Glutamatergic neuron (in vitro differentiated cells): Measurements from ENCODE around the gene SH3BP4. TPM values are rescaled to one million over a fixed set of nuclear protein-coding genes. Genes with fewer than 3 reads are reported as not detected.

ENCODE experiments used
- DNase-seq: peaks from one replicate; pipeline ENCODE4 v3.0.0; 2022
- H3K27ac Mint-ChIP-seq: one replicate; pipeline ENCODE4 v1.8.0; 2020; ENCODE audit warnings: mild to moderate bottlenecking, mixed read lengths, inconsistent platforms; ENCODE audit not compliant: unreplicated experiment
- H3K27me3 Mint-ChIP-seq: one replicate; pipeline ENCODE4 v1.8.0; 2020; ENCODE audit warnings: mild to moderate bottlenecking, moderate library complexity, mixed read lengths, inconsistent platforms; ENCODE audit not compliant: unreplicated experiment
- H3K36me3 Mint-ChIP-seq: one replicate; pipeline ENCODE4 v1.8.0; 2020; ENCODE audit warnings: mild to moderate bottlenecking, mixed read lengths, inconsistent platforms; ENCODE audit not compliant: unreplicated experiment
- H3K4me1 Mint-ChIP-seq: one replicate; pipeline ENCODE4 v1.8.0; 2020; ENCODE audit warnings: mild to moderate bottlenecking, low read depth, mixed read lengths, inconsistent platforms; ENCODE audit not compliant: unreplicated experiment
- H3K4me3 Mint-ChIP-seq: one replicate; pipeline ENCODE4 v1.8.0; 2020; ENCODE audit warnings: mild to moderate bottlenecking, mixed read lengths, inconsistent platforms; ENCODE audit not compliant: unreplicated experiment
- H3K9me3 Mint-ChIP-seq: one replicate; pipeline ENCODE4 v1.8.0; 2020; ENCODE audit warnings: mild to moderate bottlenecking, moderate library complexity, mixed read lengths, inconsistent platforms; ENCODE audit not compliant: unreplicated experiment
- total RNA-seq: library from RNA; stranded (reverse); fragmentation: NEBNext Ultra II Directional; extraction: Animal tissue kit (Norgen Biotek cat#: 25700); gene quantifications from one replicate; pipeline ENCODE4 v1.2.1, GENCODE V29; 2021; ENCODE audit not compliant: unreplicated experiment
- TF ChIP-seq, protein P1 (sequence below): fragments of 200-600 bp; sonication (generic); IDR thresholded peaks from one replicate; pipeline ENCODE4 v1.5.0; 2021; ENCODE audit not compliant: partially characterized antibody, unreplicated experiment

SH3BP4 gene
- total RNA-seq, 1 donor from 2014 or later: 59.3 TPM

DNA sequence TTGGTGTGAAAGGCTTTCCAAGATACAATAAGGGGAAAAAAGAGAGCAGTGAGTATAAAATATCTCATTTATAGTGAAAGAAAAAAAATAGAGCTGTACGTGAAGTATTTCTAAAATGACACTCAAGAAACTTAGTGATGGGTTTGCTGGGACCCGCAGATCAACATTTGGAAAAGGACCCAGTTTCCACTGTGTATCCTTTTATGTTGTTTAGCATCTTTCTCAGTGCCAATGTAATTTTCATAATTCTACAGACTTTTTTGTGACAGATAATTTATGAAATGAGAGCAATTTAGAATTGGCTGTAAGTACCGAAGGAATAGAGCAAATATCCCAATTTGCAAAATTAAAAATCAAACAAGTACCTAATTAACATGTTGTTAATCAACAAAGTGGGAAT, 116.9 kb downstream of the SH3BP4 start:
- Mint-ChIP-seq H3K9me3 (no peaks in the 10 kb centered on the region), H3K4me3 (no peak overlapping the region), H3K27ac (no peak overlapping the region), H3K36me3 (no peaks in the 10 kb centered on the region), H3K27me3 (peaks cover 1% of the 10 kb centered on the region), H3K4me1 (no peaks in the 10 kb centered on the region)
- TF ChIP-seq, protein P1, sequence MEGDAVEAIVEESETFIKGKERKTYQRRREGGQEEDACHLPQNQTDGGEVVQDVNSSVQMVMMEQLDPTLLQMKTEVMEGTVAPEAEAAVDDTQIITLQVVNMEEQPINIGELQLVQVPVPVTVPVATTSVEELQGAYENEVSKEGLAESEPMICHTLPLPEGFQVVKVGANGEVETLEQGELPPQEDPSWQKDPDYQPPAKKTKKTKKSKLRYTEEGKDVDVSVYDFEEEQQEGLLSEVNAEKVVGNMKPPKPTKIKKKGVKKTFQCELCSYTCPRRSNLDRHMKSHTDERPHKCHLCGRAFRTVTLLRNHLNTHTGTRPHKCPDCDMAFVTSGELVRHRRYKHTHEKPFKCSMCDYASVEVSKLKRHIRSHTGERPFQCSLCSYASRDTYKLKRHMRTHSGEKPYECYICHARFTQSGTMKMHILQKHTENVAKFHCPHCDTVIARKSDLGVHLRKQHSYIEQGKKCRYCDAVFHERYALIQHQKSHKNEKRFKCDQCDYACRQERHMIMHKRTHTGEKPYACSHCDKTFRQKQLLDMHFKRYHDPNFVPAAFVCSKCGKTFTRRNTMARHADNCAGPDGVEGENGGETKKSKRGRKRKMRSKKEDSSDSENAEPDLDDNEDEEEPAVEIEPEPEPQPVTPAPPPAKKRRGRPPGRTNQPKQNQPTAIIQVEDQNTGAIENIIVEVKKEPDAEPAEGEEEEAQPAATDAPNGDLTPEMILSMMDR: no peak
- DNase-seq: no peak

DNA sequence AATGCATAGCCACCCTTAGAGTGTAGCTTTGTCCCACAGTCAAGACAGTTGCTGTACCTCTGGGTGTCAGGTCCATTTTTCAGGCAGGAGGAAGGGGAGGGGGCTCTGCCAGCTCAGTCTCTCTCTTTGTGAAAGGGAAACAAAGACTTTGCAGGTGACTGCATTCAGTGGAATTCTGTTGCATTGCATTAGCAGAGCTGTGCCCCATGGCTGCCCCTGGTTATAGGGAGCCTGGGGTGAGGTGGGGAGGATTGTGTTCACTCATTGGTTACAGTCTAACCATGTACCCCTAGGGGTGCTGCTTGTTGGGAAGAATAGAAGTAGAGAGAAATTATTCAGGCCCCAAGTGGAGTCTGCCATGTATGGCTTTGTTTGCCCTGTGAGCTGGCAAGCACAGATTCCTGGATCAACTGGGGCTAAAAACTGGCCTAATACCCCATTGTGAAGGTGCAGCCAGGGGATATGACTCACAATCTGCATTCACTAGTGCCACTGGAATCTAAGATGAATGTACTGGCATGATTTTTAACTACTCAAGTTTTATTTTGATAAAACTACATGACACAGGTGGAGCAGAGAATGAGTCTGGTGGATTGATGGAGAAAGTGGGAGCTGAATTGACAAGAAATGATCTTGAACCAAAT, 118.4 kb downstream of the SH3BP4 start:
- no peak for DNase-seq
- Mint-ChIP-seq H3K9me3 (no peaks in the 10 kb centered on the region), H3K36me3 (no peaks in the 10 kb centered on the region), H3K4me3 (no peak overlapping the region), H3K27ac (no peak overlapping the region), H3K27me3 (peaks cover 1% of the 10 kb centered on the region), H3K4me1 (peaks cover 3% of the 10 kb centered on the region)
- TF ChIP-seq, protein P1: no peak

DNA sequence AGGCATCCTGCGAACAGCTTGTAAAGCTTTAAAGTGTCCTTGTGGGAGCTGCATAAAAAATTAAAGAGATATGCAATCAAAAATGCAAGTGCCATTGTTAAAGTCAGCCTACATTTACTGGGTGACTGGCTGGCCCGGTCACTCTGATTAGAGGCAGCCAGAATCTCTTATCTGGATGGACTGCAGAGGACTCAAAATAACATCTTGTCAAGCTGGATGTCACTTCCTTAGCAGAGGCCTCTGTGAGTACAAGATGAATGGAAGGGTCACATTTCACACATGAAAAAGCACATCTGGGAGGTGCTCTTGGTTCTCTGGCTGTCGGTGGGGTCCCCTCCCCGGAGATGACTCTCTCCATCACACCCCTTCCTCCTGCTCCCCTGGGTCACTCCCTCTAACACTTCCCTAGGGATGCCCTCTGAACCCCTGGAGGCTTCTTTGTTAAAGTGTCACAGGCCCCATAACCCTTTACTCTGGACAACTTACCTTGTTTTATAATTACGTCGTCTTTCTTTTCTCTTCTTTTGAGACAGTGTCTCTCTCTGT, 122.1 kb downstream of the SH3BP4 start:
- Mint-ChIP-seq H3K27me3 (peaks cover 3% of the 10 kb centered on the region), H3K9me3 (no peaks in the 10 kb centered on the region), H3K27ac (no peak overlapping the region), H3K4me1 (peaks cover 3% of the 10 kb centered on the region), H3K4me3 (no peak overlapping the region), H3K36me3 (no peaks in the 10 kb centered on the region)
- TF ChIP-seq, protein P1: no peak
- no peak for DNase-seq

DNA sequence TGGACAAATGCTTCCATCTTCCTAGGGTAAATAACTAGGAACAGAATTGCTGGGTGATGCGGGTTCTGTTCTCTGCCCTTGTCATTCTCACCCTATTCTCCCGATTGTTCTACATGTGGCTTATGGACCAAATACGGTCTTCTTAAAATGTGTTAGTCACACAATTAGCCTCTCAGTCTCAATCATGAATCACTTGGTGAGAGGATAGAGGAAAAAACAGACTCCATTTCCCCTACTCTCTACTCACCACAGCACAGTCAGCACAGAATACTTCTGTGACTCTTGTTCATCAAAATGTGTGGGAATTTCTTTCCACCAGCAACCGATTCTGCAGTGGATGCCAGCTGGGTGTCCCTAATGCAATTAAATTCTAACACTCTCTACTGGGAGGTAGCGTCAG, 125.2 kb downstream of the SH3BP4 start:
- H3K9me3 Mint-ChIP-seq: no peaks in the 10 kb centered on the region
- no peak for DNase-seq
- H3K36me3 Mint-ChIP-seq: no peaks in the 10 kb centered on the region
- no peak overlapping the region for H3K27ac Mint-ChIP-seq
- H3K4me3 Mint-ChIP-seq: no peak overlapping the region
- peaks cover 3% of the 10 kb centered on the region for H3K4me1 Mint-ChIP-seq
- TF ChIP-seq, protein P1: no peak
- peaks cover 2% of the 10 kb centered on the region for H3K27me3 Mint-ChIP-seq

DNA sequence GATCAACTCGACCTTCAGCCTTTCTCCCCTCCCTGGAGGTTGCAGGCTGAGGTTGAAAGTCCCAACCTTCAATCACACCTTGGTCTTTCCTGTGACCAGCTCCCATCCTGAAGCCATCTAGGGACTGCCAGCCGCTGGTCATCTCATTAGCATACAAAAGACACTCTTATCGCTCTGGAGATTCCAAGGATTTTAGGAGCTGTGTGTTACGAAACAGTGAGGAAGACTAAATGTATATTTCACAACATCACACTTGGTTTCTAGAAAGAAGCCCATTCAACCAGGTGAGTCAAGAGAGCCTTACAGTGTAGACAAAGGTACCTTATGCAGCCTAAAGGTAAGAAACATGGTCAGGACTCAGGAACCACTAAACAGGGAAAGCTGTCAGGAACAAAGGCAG, 126.4 kb downstream of the SH3BP4 start:
- H3K27ac Mint-ChIP-seq: no peak overlapping the region
- H3K27me3 Mint-ChIP-seq: peaks cover 2% of the 10 kb centered on the region
- DNase-seq: no peak
- H3K4me1 Mint-ChIP-seq: peaks cover 3% of the 10 kb centered on the region
- H3K4me3 Mint-ChIP-seq: no peak overlapping the region
- no peaks in the 10 kb centered on the region for H3K36me3 Mint-ChIP-seq
- H3K9me3 Mint-ChIP-seq: no peaks in the 10 kb centered on the region
- TF ChIP-seq, protein P1: no peak
